ENCODE results near the gene SORCS2. TPM values are rescaled to one million over a fixed set of nuclear protein-coding genes. Genes with fewer than 3 reads are reported as not detected.
"Not testable (repeated sequence)": the region's sequence is repeated elsewhere in the genome, so short reads cannot be mapped to it uniquely, and the experiment has no call there.

SORCS2 gene
- total RNA-seq, 1 donor from 2014 or later, result 3.1 TPM

GRCh38 chr4:7569810-7570783, 377.8 kb downstream of the SORCS2 start:
- H3K4me1 ChIP-seq (ENCODE audit: control insufficient read depth in 3 of 3, insufficient read depth in 3 of 3, low read length in 3 of 3), result no peaks in the 10 kb centered on the region
- no peak overlapping the region for H3K27ac ChIP-seq (ENCODE audit: low read depth, low read length)
- peaks cover 0 to 8% (median 2%) of the 10 kb centered on the region in 3 donors for H3K27me3 ChIP-seq (ENCODE audit: control insufficient read depth in 3 of 3, insufficient read depth in 3 of 3, low read length in 3 of 3)
- no peak overlapping the region for H3K4me3 ChIP-seq (ENCODE audit: low read length in 3 of 3)
- no peaks in the 10 kb centered on the region for H3K36me3 ChIP-seq (ENCODE audit: control insufficient read depth in 3 of 3, insufficient read depth in 3 of 3, low read length in 3 of 3)
- H3K9ac ChIP-seq (ENCODE audit: low read depth in 1 of 3, low read length in 3 of 3), result no peak overlapping the region
- H3K9me3 ChIP-seq (ENCODE audit: control insufficient read depth in 3 of 3, low read length in 3 of 3), result peaks cover 0 to 13% (median 8%) of the 10 kb centered on the region in 3 donors

GRCh38 chr4:7571001-7571400, 378.7 kb downstream of the SORCS2 start:
- Histone ChIP-seq H3K27ac (ENCODE audit: low read depth, low read length) (no peak overlapping the region), H3K9me3 (ENCODE audit: control insufficient read depth in 3 of 3, low read length in 3 of 3) (peaks cover 2 to 10% (median 9%) of the 10 kb centered on the region in 3 donors), H3K4me3 (ENCODE audit: low read length in 3 of 3) (no peak overlapping the region), H3K9ac (ENCODE audit: low read depth in 1 of 3, low read length in 3 of 3) (no peak overlapping the region), H3K36me3 (ENCODE audit: control insufficient read depth in 3 of 3, insufficient read depth in 3 of 3, low read length in 3 of 3) (no peaks in the 10 kb centered on the region), H3K27me3 (ENCODE audit: control insufficient read depth in 3 of 3, insufficient read depth in 3 of 3, low read length in 3 of 3) (peaks cover 0 to 8% (median 2%) of the 10 kb centered on the region in 3 donors), H3K4me1 (ENCODE audit: control insufficient read depth in 3 of 3, insufficient read depth in 3 of 3, low read length in 3 of 3) (no peaks in the 10 kb centered on the region)

- no peaks in the 10 kb centered on the region for H3K36me3 ChIP-seq (ENCODE audit: control insufficient read depth in 3 of 3, insufficient read depth in 3 of 3, low read length in 3 of 3)
- no peak overlapping the region for H3K4me3 ChIP-seq (ENCODE audit: low read length in 3 of 3)
- H3K27me3 ChIP-seq (ENCODE audit: control insufficient read depth in 3 of 3, insufficient read depth in 3 of 3, low read length in 3 of 3), result peaks cover 0 to 8% (median 2%) of the 10 kb centered on the region in 3 donors
- H3K9ac ChIP-seq (ENCODE audit: low read depth in 1 of 3, low read length in 3 of 3), result no peak overlapping the region
- no peaks in the 10 kb centered on the region for H3K4me1 ChIP-seq (ENCODE audit: control insufficient read depth in 3 of 3, insufficient read depth in 3 of 3, low read length in 3 of 3)
- no peak overlapping the region for H3K27ac ChIP-seq (ENCODE audit: low read depth, low read length)
- peaks cover 9 to 16% (median 14%) of the 10 kb centered on the region in 3 donors for H3K9me3 ChIP-seq (ENCODE audit: control insufficient read depth in 3 of 3, low read length in 3 of 3)
These were observed 379.4 kb downstream of the SORCS2 start for GRCh38 chr4:7571701-7572100.

GRCh38 chr4:7572894-7573293, 380.6 kb downstream of the SORCS2 start:
- Histone ChIP-seq H3K4me3 (ENCODE audit: low read length in 3 of 3) (no peak overlapping the region), H3K27ac (ENCODE audit: low read depth, low read length) (no peak overlapping the region), H3K4me1 (ENCODE audit: control insufficient read depth in 3 of 3, insufficient read depth in 3 of 3, low read length in 3 of 3) (no peaks in the 10 kb centered on the region), H3K9me3 (ENCODE audit: control insufficient read depth in 3 of 3, low read length in 3 of 3) (peaks cover 19 to 26% (median 24%) of the 10 kb centered on the region in 3 donors), H3K27me3 (ENCODE audit: control insufficient read depth in 3 of 3, insufficient read depth in 3 of 3, low read length in 3 of 3) (peaks cover 0 to 8% (median 2%) of the 10 kb centered on the region in 3 donors), H3K9ac (ENCODE audit: low read depth in 1 of 3, low read length in 3 of 3) (no peak overlapping the region), H3K36me3 (ENCODE audit: control insufficient read depth in 3 of 3, insufficient read depth in 3 of 3, low read length in 3 of 3) (no peaks in the 10 kb centered on the region)

- Histone ChIP-seq H3K4me1 (ENCODE audit: control insufficient read depth in 3 of 3, insufficient read depth in 3 of 3, low read length in 3 of 3) (no peaks in the 10 kb centered on the region), H3K36me3 (ENCODE audit: control insufficient read depth in 3 of 3, insufficient read depth in 3 of 3, low read length in 3 of 3) (no peaks in the 10 kb centered on the region), H3K9me3 (ENCODE audit: control insufficient read depth in 3 of 3, low read length in 3 of 3) (peaks cover 24 to 32% (median 27%) of the 10 kb centered on the region in 3 donors), H3K9ac (ENCODE audit: low read depth in 1 of 3, low read length in 3 of 3) (no peak overlapping the region), H3K4me3 (ENCODE audit: low read length in 3 of 3) (no peak overlapping the region), H3K27me3 (ENCODE audit: control insufficient read depth in 3 of 3, insufficient read depth in 3 of 3, low read length in 3 of 3) (peaks cover 0 to 8% (median 0%) of the 10 kb centered on the region in 3 donors), H3K27ac (ENCODE audit: low read depth, low read length) (no peak overlapping the region)
These were observed 381.3 kb downstream of the SORCS2 start for GRCh38 chr4:7573576-7574091.

- H3K27me3 ChIP-seq (ENCODE audit: control insufficient read depth in 3 of 3, insufficient read depth in 3 of 3, low read length in 3 of 3), result peaks cover 0 to 4% (median 0%) of the 10 kb centered on the region in 3 donors
- no peaks in the 10 kb centered on the region for H3K4me1 ChIP-seq (ENCODE audit: control insufficient read depth in 3 of 3, insufficient read depth in 3 of 3, low read length in 3 of 3)
- H3K9ac ChIP-seq (ENCODE audit: low read depth in 1 of 3, low read length in 3 of 3), result no peak overlapping the region
- H3K36me3 ChIP-seq (ENCODE audit: control insufficient read depth in 3 of 3, insufficient read depth in 3 of 3, low read length in 3 of 3), result no peaks in the 10 kb centered on the region
- H3K9me3 ChIP-seq (ENCODE audit: control insufficient read depth in 3 of 3, low read length in 3 of 3), result peaks cover 26 to 36% (median 33%) of the 10 kb centered on the region in 3 donors
- H3K27ac ChIP-seq (ENCODE audit: low read depth, low read length), result no peak overlapping the region
- H3K4me3 ChIP-seq (ENCODE audit: low read length in 3 of 3), result no peak overlapping the region
These were observed 382.1 kb downstream of the SORCS2 start for GRCh38 chr4:7574287-7575014.

GRCh38 chr4:7575426-7575825, 383.1 kb downstream of the SORCS2 start:
- no peak overlapping the region for H3K4me3 ChIP-seq (ENCODE audit: low read length in 3 of 3)
- H3K27me3 ChIP-seq (ENCODE audit: control insufficient read depth in 3 of 3, insufficient read depth in 3 of 3, low read length in 3 of 3), result peaks cover 0 to 4% (median 0%) of the 10 kb centered on the region in 3 donors
- H3K9me3 ChIP-seq (ENCODE audit: control insufficient read depth in 3 of 3, low read length in 3 of 3), result peaks cover 32 to 41% (median 37%) of the 10 kb centered on the region in 3 donors
- no peak overlapping the region for H3K9ac ChIP-seq (ENCODE audit: low read depth in 1 of 3, low read length in 3 of 3)
- H3K27ac ChIP-seq (ENCODE audit: low read depth, low read length), result no peak overlapping the region
- no peaks in the 10 kb centered on the region for H3K4me1 ChIP-seq (ENCODE audit: control insufficient read depth in 3 of 3, insufficient read depth in 3 of 3, low read length in 3 of 3)
- H3K36me3 ChIP-seq (ENCODE audit: control insufficient read depth in 3 of 3, insufficient read depth in 3 of 3, low read length in 3 of 3), result no peaks in the 10 kb centered on the region

GRCh38 chr4:7577361-7578039, 385.2 kb downstream of the SORCS2 start:
- H3K27ac ChIP-seq (ENCODE audit: low read depth, low read length); H3K4me1 ChIP-seq (ENCODE audit: control insufficient read depth in 3 of 3, insufficient read depth in 3 of 3, low read length in 3 of 3); H3K36me3 ChIP-seq (ENCODE audit: control insufficient read depth in 3 of 3, insufficient read depth in 3 of 3, low read length in 3 of 3); H3K27me3 ChIP-seq (ENCODE audit: control insufficient read depth in 3 of 3, insufficient read depth in 3 of 3, low read length in 3 of 3); H3K4me3 ChIP-seq (ENCODE audit: low read length in 3 of 3); H3K9ac ChIP-seq (ENCODE audit: low read depth in 1 of 3, low read length in 3 of 3): not testable (repeated sequence)
- peaks cover 34 to 41% (median 40%) of the 10 kb centered on the region in 3 donors for H3K9me3 ChIP-seq (ENCODE audit: control insufficient read depth in 3 of 3, low read length in 3 of 3)

- Histone ChIP-seq H3K36me3 (ENCODE audit: control insufficient read depth in 3 of 3, insufficient read depth in 3 of 3, low read length in 3 of 3) (no peaks in the 10 kb centered on the region), H3K4me3 (ENCODE audit: low read length in 3 of 3) (no peak overlapping the region), H3K9ac (ENCODE audit: low read depth in 1 of 3, low read length in 3 of 3) (no peak overlapping the region), H3K4me1 (ENCODE audit: control insufficient read depth in 3 of 3, insufficient read depth in 3 of 3, low read length in 3 of 3) (no peaks in the 10 kb centered on the region), H3K9me3 (ENCODE audit: control insufficient read depth in 3 of 3, low read length in 3 of 3) (peaks cover 27 to 29% (median 29%) of the 10 kb centered on the region in 3 donors), H3K27ac (ENCODE audit: low read depth, low read length) (no peak overlapping the region), H3K27me3 (ENCODE audit: control insufficient read depth in 3 of 3, insufficient read depth in 3 of 3, low read length in 3 of 3) (no peaks in the 10 kb centered on the region)
These were observed 389.1 kb downstream of the SORCS2 start for GRCh38 chr4:7581477-7581876.

Data from skeletal muscle tissue (tissue), 4 donors.